ENCODE data around the gene TINCR.

GRCh38 chr19:5514001-5514400 lies 53.8 kb downstream of the TINCR start:
- no peak for TF ChIP-seq EZH2 (IDR thresholded peaks at IDR 0.05; ENCODE audit: borderline replicate concordance, insufficient read depth, low read depth, low read length, poor library complexity, severe bottlenecking)
- no peak for TF ChIP-seq CTCF (IDR thresholded peaks at IDR 0.05)
